Stimulated activated naive B cell treated with anti-CD40 and anti-IgM and Interleukin-4, amounts not matched to agents 10 μg/mL and 1 μg/mL and 100 μg/mL, for 72 hours (primary cell): ENCODE measurements around the gene DAND5.
"Not testable (repeated sequence)": the region's sequence is repeated elsewhere in the genome, so short reads cannot be mapped to it uniquely, and the experiment has no call there.

Source experiments
- ATAC-seq, 2 donors: fragments of 150-1000 bp; cut with Tn5 transposase; replicated peaks; 2 replicates each; pipeline ENCODE4 v1.10.0; 2021; ENCODE audit warnings: moderate library complexity in 1 of 2
- DNase-seq: peaks from one replicate; pipeline ENCODE4 v3.0.0; 2021
- H3K27ac Mint-ChIP-seq: one replicate; pipeline ENCODE4 v1.8.0; 2022; ENCODE audit warnings: mild to moderate bottlenecking, mixed read lengths
- H3K27me3 Mint-ChIP-seq, 2 donors: one replicate each; pipeline ENCODE4 v1.8.0; 2022; ENCODE audit warnings: mixed read lengths in 2 of 2
- H3K36me3 Mint-ChIP-seq, 2 donors: one replicate each; pipeline ENCODE4 v1.8.0; 2022; ENCODE audit warnings: mixed read lengths in 2 of 2, mild to moderate bottlenecking in 1 of 2
- H3K4me1 Mint-ChIP-seq, 2 donors: one replicate each; pipeline ENCODE4 v1.8.0; 2022; ENCODE audit warnings: mixed read lengths in 2 of 2, mild to moderate bottlenecking in 1 of 2
- H3K4me3 Mint-ChIP-seq, 2 donors: one replicate each; pipeline ENCODE4 v1.8.0; 2022; ENCODE audit warnings: mild to moderate bottlenecking in 2 of 2, mixed read lengths in 2 of 2, moderate library complexity in 1 of 2
- H3K9me3 Mint-ChIP-seq, 2 donors: one replicate each; pipeline ENCODE4 v1.8.0; 2022; ENCODE audit warnings: mixed read lengths in 2 of 2, mild to moderate bottlenecking in 1 of 2

The DAND5 gene

GRCh38 chr19:12952050-12952449, 17.3 kb upstream of the DAND5 start:
- Mint-ChIP-seq H3K27ac (peak overlapping the region; percentile 44), H3K4me1 (peaks cover 46 to 60% of the 10 kb centered on the region in 2 donors), H3K36me3 (peaks cover 45 to 69% of the 10 kb centered on the region in 2 donors)
- not testable (repeated sequence) for H3K4me3 Mint-ChIP-seq, DNase-seq, H3K9me3 Mint-ChIP-seq, H3K27me3 Mint-ChIP-seq, ATAC-seq

- no peak overlapping the region for H3K4me3 Mint-ChIP-seq
- H3K36me3 Mint-ChIP-seq, result peaks cover 45 to 68% of the 10 kb centered on the region in 2 donors
- ATAC-seq, result no peak
- DNase-seq, result no peak
- no peaks in the 10 kb centered on the region for H3K27me3 Mint-ChIP-seq
- H3K4me1 Mint-ChIP-seq, result peaks cover 46 to 60% of the 10 kb centered on the region in 2 donors
- H3K27ac Mint-ChIP-seq, result peak overlapping the region; percentile 69
- no peaks in the 10 kb centered on the region for H3K9me3 Mint-ChIP-seq
Observed at GRCh38 chr19:12952488-12953137, 16.8 kb upstream of the DAND5 start.

DNA sequence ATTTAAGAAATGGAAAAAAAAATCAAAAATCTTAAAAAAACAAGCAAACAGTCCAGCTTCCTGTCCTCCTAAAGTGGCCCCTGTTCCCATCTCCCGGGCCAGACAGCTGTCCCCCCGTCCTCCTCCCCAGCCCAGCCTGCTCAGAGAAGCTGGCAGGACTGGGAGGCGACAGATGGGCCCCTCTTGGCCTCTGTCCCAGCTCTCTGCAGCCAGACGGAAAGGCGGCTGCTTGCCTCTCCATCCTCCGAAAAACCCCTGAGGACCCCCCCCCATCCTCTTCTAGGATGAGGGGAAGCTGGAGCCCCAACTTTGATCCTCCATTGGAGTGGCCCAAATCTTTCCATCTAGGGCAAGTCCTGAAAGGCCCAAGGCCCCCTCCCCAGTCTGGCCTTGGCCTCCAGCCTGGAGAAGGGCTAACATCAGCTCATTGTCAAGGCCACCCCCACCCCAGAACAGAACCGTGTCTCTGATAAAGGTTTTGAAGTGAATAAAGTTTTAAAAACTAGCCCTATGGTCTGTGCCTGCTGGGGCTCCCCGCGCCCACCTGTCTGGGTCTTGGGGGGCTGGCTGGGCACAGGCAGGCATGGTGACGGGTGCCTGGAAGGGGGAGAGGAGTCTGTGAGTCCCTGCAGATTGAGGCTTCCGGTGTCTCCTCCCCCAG, 16.1 kb upstream of the DAND5 start:
- Mint-ChIP-seq H3K9me3 (no peaks in the 10 kb centered on the region), H3K4me1 (peaks cover 42 to 57% of the 10 kb centered on the region in 2 donors), H3K4me3 (no peak overlapping the region), H3K27ac (peak overlapping the region; percentile 93), H3K27me3 (no peaks in the 10 kb centered on the region), H3K36me3 (peaks cover 40 to 64% of the 10 kb centered on the region in 2 donors)
- DNase-seq (no peak), ATAC-seq (no peak)

DNA sequence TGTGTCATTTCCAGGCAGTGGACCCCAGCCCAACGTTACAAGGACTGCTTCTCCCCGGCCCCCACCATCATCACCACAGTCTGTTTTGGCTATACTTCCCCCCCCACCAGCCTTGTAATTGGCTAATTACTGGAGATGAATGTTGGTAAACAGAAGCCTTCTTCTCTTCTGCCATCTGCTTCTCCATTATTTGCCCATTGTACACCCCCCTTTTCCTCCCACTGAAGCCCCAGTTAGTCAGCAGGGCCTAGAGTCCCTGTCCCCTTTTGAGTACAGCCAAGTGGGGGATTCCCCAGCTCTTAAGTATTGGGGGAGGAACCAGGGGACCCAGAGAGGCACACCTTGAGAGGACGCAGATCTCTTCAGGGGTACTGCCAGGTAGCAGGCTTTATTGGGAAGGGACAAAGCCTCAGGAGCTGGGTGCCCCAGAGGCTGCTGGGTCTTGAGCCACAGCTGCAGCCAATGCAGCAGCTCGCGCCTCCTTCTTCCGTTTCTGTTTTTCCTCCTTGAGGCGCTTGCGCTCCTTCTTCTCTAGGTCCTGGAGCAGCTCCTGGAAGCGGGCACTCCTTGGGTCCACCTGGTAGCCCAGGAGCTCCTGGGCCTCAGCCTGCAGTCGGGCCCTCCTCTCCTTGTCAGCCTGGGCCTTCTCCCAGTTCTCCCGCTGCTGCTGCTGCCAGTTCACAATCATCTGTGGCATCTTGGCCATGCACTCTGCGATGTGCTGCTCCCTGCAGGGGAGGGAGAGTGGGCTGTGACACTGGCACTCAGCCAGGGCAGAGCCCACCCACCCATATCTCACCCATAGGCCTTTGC, 15.4 kb upstream of the DAND5 start:
- Mint-ChIP-seq H3K27ac (peak overlapping the region; percentile 93), H3K36me3 (peaks cover 37 to 60% of the 10 kb centered on the region in 2 donors), H3K9me3 (no peaks in the 10 kb centered on the region), H3K4me1 (peaks cover 38 to 52% of the 10 kb centered on the region in 2 donors), H3K4me3 (peak overlapping the region in 1 of 2 donors; percentile 63), H3K27me3 (no peaks in the 10 kb centered on the region)
- ATAC-seq, result peak in 1 of 2 donors; percentile 14
- no peak for DNase-seq

GRCh38 chr19:12954612-12954962, 14.8 kb upstream of the DAND5 start:
- H3K36me3 Mint-ChIP-seq, result peaks cover 34 to 56% of the 10 kb centered on the region in 2 donors
- H3K4me3 Mint-ChIP-seq, result peak overlapping the region in 1 of 2 donors; percentile 63
- H3K9me3 Mint-ChIP-seq, result no peaks in the 10 kb centered on the region
- H3K27me3 Mint-ChIP-seq, result no peaks in the 10 kb centered on the region
- H3K4me1 Mint-ChIP-seq, result peaks cover 38 to 50% of the 10 kb centered on the region in 2 donors
- ATAC-seq (no peak), DNase-seq (no peak)
- peak overlapping the region; percentile 93 for H3K27ac Mint-ChIP-seq

- not testable (repeated sequence) for DNase-seq, ATAC-seq, H3K27me3 Mint-ChIP-seq, H3K9me3 Mint-ChIP-seq
- H3K4me1 Mint-ChIP-seq, result peaks cover 32 to 41% of the 10 kb centered on the region in 2 donors
- H3K36me3 Mint-ChIP-seq, result peaks cover 27 to 46% of the 10 kb centered on the region in 2 donors
- H3K27ac Mint-ChIP-seq, result peak overlapping the region; percentile 94
- H3K4me3 Mint-ChIP-seq, result peak overlapping the region; percentile 95 to 96
Observed at GRCh38 chr19:12955575-12955974, 13.8 kb upstream of the DAND5 start.

DNA sequence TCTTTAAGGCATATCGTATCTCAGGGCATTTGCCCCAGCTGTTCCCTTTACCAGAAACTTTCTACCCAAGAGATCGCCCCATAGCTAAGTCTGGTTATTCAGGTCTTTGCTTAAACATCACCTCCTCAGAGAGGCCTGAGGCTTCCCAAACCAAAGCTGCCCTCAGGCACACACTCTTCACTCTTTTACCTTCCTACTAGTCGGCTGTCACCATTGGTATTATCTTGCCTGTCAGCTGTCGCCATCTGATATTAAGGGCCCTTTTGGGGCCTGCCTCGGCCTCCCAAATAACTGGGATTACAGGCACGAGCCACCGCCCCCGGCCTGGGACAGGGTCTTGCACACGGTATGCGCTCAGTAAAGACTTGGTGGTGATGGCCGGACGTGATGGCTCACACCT, 13.4 kb upstream of the DAND5 start:
- Mint-ChIP-seq H3K4me1 (peaks cover 32 to 41% of the 10 kb centered on the region in 2 donors), H3K9me3 (no peaks in the 10 kb centered on the region), H3K27ac (peak overlapping the region; percentile 94), H3K4me3 (peak overlapping the region; percentile 95 to 96), H3K36me3 (peaks cover 24 to 43% of the 10 kb centered on the region in 2 donors), H3K27me3 (no peaks in the 10 kb centered on the region)
- ATAC-seq (no peak), DNase-seq (no peak)

GRCh38 chr19:12956446-12957388, 12.7 kb upstream of the DAND5 start, which contains the start of gene GADD45GIP1:
GADD45GIP1 (minus strand) TSS chr19:12957223; CDS start chr19:12957212, 11 bp downstream.
- ATAC-seq (peak; percentile 93 to 95), DNase-seq (peak; percentile 84)
- H3K27ac Mint-ChIP-seq, result peak within 1 kb of the TSS; percentile 100
- H3K4me1 Mint-ChIP-seq, result peaks cover 32 to 41% of the 10 kb centered on the region in 2 donors
- H3K36me3 Mint-ChIP-seq, result peaks cover 18 to 36% of the 10 kb centered on the region in 2 donors
- no peaks in the 10 kb centered on the region for H3K27me3 Mint-ChIP-seq
- no peaks in the 10 kb centered on the region for H3K9me3 Mint-ChIP-seq
- peak within 1 kb of the TSS; percentile 95 to 96 for H3K4me3 Mint-ChIP-seq

GRCh38 chr19:12957389-12957952, 11.9 kb upstream of the DAND5 start:
- Mint-ChIP-seq H3K27ac (peak overlapping the region; percentile 100), H3K4me1 (peaks cover 32 to 39% of the 10 kb centered on the region in 2 donors), H3K36me3 (peaks cover 14 to 32% of the 10 kb centered on the region in 2 donors), H3K4me3 (peak overlapping the region; percentile 95 to 96)
- not testable (repeated sequence) for H3K27me3 Mint-ChIP-seq, DNase-seq, H3K9me3 Mint-ChIP-seq
- ATAC-seq, result peak; percentile 42 to 47

DNA sequence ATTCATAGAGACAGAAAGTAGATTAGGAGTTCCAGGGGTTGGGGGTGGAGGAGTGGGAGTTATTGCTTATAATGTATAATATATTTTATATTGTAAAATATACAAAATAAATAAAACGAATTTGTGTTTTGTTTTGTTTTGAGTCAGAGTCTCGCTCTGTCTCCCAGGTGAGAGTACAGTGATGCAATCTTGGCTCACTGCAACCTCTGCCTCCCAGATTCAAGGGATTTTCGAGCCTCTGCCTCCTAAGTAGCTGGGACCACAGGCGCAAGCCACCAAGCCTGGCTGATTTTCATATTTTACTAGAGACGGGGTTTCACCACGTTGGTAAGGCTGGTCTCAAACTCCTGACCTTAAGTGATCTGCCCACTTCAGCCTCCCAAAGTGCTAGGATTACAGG, 9.9 kb upstream of the DAND5 start:
- Mint-ChIP-seq H3K4me3 (no peak overlapping the region), H3K27me3 (no peaks in the 10 kb centered on the region)

DNA sequence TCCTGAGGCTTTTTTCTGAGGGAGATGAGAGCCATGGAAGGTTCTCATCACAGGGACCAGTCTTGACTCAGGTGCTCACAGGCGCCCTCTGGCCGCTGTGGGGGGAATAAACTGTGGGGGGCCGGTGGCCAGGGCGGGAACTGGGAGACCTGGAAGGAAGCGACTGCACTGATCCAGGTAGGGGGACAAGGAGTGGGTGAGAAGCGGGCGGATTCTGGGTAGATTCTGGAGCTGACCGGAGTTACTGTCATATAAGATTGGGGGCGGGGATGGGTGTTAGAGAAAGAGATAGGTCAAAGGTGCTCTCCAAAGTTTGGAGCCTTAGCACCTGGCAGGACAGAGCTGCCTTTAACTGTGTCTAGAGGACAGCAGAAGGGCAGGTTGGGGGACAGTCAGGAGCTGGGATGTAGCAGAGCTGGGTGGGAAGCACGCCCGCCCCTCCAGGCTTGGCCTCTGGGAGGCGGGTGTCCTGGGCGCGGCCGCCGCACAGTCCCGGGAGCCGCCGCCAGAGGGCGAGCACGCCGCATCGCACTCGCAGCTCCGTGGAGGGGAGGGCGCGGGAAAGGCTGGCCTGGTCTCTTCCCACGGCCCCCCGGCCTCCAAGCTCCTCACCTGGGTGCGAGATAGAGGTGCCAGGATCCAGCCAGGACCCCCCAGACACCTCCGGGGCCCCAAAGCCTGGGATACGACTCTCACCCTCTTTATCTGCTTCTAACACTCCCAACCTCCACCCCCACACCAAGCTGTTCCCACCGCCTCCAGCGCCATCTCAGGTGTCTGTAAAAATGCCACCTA, 4.2 kb upstream of the DAND5 start:
- DNase-seq (peak; percentile 75), ATAC-seq (peak; percentile 97 to 98)
- no peaks in the 10 kb centered on the region for H3K27me3 Mint-ChIP-seq
- H3K27ac Mint-ChIP-seq, result peak overlapping the region; percentile 34
- H3K4me1 Mint-ChIP-seq, result peaks cover 7 to 12% of the 10 kb centered on the region in 2 donors
- no peaks in the 10 kb centered on the region for H3K36me3 Mint-ChIP-seq
- H3K9me3 Mint-ChIP-seq, result peaks cover 0 to 1% of the 10 kb centered on the region in 2 donors
- H3K4me3 Mint-ChIP-seq, result peak overlapping the region; percentile 87 to 89

More for the DNA sequence above, 9.9 kb upstream of the DAND5 start:
- no peak overlapping the region for H3K27ac Mint-ChIP-seq
- ATAC-seq, result no peak
- no peak for DNase-seq
- H3K36me3 Mint-ChIP-seq, result peaks cover 2 to 13% of the 10 kb centered on the region in 2 donors
- H3K9me3 Mint-ChIP-seq, result peaks cover 0 to 1% of the 10 kb centered on the region in 2 donors
- H3K4me1 Mint-ChIP-seq, result peaks cover 17 to 19% of the 10 kb centered on the region in 2 donors

DNA sequence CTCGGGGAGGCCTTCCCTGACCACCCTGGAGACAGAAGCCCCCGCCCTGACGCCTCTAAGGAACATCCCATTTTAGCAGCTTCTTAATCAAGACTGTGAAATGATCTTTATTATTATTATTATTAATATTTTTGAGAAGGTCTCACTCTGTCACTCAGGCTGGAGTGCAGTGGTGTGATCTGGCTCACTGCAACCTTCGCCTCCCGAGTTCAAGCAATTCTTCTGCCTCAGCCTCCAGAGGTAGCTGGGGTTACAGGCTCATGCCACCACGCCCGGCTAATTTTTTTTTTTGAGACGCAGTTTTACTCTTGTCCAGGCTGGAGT, 3.6 kb upstream of the DAND5 start:
- no peaks in the 10 kb centered on the region for H3K27me3 Mint-ChIP-seq
- H3K27ac Mint-ChIP-seq, result no peak overlapping the region

More for the DNA sequence above, 3.6 kb upstream of the DAND5 start:
- Mint-ChIP-seq H3K4me1 (peaks cover 7 to 12% of the 10 kb centered on the region in 2 donors), H3K36me3 (no peaks in the 10 kb centered on the region), H3K9me3 (peaks cover 0 to 1% of the 10 kb centered on the region in 2 donors), H3K4me3 (peak overlapping the region; percentile 67 to 89)
- no peak for DNase-seq
- no peak for ATAC-seq
